ENCODE results near the gene SPAG9.
A peak's percentile ranks its signal among the peaks of the same experiment; 100 is the strongest.

Gene SPAG9

GRCh38 chr17:51120739-51121619 lies at the start of gene SPAG9 (continued):
- TF ChIP-seq, protein P1, sequence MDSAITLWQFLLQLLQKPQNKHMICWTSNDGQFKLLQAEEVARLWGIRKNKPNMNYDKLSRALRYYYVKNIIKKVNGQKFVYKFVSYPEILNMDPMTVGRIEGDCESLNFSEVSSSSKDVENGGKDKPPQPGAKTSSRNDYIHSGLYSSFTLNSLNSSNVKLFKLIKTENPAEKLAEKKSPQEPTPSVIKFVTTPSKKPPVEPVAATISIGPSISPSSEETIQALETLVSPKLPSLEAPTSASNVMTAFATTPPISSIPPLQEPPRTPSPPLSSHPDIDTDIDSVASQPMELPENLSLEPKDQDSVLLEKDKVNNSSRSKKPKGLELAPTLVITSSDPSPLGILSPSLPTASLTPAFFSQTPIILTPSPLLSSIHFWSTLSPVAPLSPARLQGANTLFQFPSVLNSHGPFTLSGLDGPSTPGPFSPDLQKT (IDR thresholded peaks at IDR 0.05; ENCODE audit: borderline replicate concordance, low read depth, low read length): no peak
- TF ChIP-seq ZNF423 (tag by site-specific recombination; IDR thresholded peaks at IDR 0.05) (peak; percentile 86), ZNF394 (tag by site-specific recombination; IDR thresholded peaks at IDR 0.05; ENCODE audit: borderline replicate concordance) (no peak; the same call in 1 of the 2 replicates), ZNF223 (tag by site-specific recombination; IDR thresholded peaks at IDR 0.05) (no peak), BCL6B (tag by site-specific recombination; IDR thresholded peaks at IDR 0.05) (no peak), ZNF354C (tag by site-specific recombination; IDR thresholded peaks at IDR 0.05; ENCODE audit: borderline replicate concordance, low read depth) (no peak), ZNF169 (tag by site-specific recombination; IDR thresholded peaks at IDR 0.05) (no peak), TRIM28 (IDR thresholded peaks at IDR 0.05; ENCODE audit: borderline replicate concordance, low read length) (no peak), ZBTB6 (tag by site-specific recombination; IDR thresholded peaks at IDR 0.05) (no peak), PRDM1 (tag by site-specific recombination; IDR thresholded peaks at IDR 0.05) (peak; percentile 73; the same call in 1 of the 2 replicates), ZNF214 (tag by site-specific recombination; IDR thresholded peaks at IDR 0.05; ENCODE audit: borderline replicate concordance) (no peak), KLF1 (tag by site-specific recombination; IDR thresholded peaks at IDR 0.05) (peak; percentile 96), ZNF830 (tag by site-specific recombination; IDR thresholded peaks at IDR 0.05; ENCODE audit: low read depth) (no peak), ZNF623 (tag by site-specific recombination; IDR thresholded peaks at IDR 0.05) (no peak), ZNF311 (tag by site-specific recombination; IDR thresholded peaks at IDR 0.05; ENCODE audit: borderline replicate concordance) (no peak), ZNF791 (tag by site-specific recombination; IDR thresholded peaks at IDR 0.05) (no peak), ZNF274 (IDR thresholded peaks at IDR 0.05; ENCODE audit: low read length) (no peak), ZNF274 (tag by site-specific recombination; IDR thresholded peaks at IDR 0.05; ENCODE audit: borderline replicate concordance) (no peak), ZNF266 (tag by site-specific recombination; IDR thresholded peaks at IDR 0.05; ENCODE audit: low read depth) (no peak), ZIC2 (tag by site-specific recombination; IDR thresholded peaks at IDR 0.05) (no peak), ZNF677 (tag by site-specific recombination; IDR thresholded peaks at IDR 0.05) (no peak), PRDM6 (tag by site-specific recombination; IDR thresholded peaks at IDR 0.05) (no peak), ZSCAN23 (tag by site-specific recombination; IDR thresholded peaks at IDR 0.05) (no peak), ZNF555 (tag by site-specific recombination; conservative IDR thresholded peaks at IDR 0.05) (no peak), ZFP41 (tag by site-specific recombination; IDR thresholded peaks at IDR 0.05; ENCODE audit: borderline replicate concordance) (no peak), ZFHX2 (tag by site-specific recombination; conservative IDR thresholded peaks at IDR 0.05) (no peak; the same call in 1 of the 2 replicates), EGR2 (tag by site-specific recombination; IDR thresholded peaks at IDR 0.05; ENCODE audit: low read depth) (0 out of 2 replicates have a peak, but pooled peaks have one; percentile 21), GLIS1 (tag by site-specific recombination; IDR thresholded peaks at IDR 0.05) (peak; percentile 75), YY2 (tag by site-specific recombination; IDR thresholded peaks at IDR 0.05) (no peak)
- TF ChIP-seq, protein P2, sequence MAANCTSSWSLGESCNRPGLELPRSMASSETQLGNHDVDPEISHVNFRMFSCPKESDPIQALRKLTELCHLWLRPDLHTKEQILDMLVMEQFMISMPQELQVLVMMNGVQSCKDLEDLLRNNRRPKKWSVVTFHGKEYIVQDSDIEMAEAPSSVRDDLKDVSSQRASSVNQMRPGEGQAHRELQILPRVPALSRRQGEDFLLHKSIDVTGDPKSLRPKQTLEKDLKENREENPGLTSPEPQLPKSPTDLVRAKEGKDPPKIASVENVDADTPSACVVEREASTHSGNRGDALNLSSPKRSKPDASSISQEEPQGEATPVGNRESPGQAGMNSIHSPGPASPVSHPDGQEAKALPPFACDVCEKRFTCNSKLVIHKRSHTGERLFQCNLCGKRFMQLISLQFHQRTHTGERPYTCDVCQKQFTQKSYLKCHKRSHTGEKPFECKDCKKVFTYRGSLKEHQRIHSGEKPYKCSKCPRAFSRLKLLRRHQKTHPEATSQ (tag by site-specific recombination; IDR thresholded peaks at IDR 0.05): no peak; the same call in 1 of the 2 replicates
- TF ChIP-seq, protein P3, sequence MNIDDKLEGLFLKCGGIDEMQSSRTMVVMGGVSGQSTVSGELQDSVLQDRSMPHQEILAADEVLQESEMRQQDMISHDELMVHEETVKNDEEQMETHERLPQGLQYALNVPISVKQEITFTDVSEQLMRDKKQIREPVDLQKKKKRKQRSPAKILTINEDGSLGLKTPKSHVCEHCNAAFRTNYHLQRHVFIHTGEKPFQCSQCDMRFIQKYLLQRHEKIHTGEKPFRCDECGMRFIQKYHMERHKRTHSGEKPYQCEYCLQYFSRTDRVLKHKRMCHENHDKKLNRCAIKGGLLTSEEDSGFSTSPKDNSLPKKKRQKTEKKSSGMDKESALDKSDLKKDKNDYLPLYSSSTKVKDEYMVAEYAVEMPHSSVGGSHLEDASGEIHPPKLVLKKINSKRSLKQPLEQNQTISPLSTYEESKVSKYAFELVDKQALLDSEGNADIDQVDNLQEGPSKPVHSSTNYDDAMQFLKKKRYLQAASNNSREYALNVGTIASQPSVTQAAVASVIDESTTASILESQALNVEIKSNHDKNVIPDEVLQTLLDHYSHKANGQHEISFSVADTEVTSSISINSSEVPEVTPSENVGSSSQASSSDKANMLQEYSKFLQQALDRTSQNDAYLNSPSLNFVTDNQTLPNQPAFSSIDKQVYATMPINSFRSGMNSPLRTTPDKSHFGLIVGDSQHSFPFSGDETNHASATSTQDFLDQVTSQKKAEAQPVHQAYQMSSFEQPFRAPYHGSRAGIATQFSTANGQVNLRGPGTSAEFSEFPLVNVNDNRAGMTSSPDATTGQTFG (tag by site-specific recombination; IDR thresholded peaks at IDR 0.05; ENCODE audit: borderline replicate concordance): no peak
